Heart left ventricle (tissue), 13 donors: ENCODE measurements around the gene NELL1.

Experiments
- POLR2A ChIP-seq, 2 donors: fragments of 450-650 bp; IDR thresholded peaks; one replicate each; pipeline ENCODE4 v1.6.1; 2017; ENCODE audit warnings: antibody characterized with exemption in 2 of 2, mild to moderate bottlenecking in 2 of 2, moderate library complexity in 2 of 2
- TF ChIP-seq, protein P1 (sequence below), 12 donors: fragments of 200-600 bp; sonication (generic) in 4 of 12; IDR thresholded peaks; one replicate each; pipeline versions ENCODE4 v1.5.0 to v1.8.0; 2018 to 2022; ENCODE audit warnings: antibody characterized with exemption in 12 of 12, mild to moderate bottlenecking in 5 of 12
- donor health status: ischemic (EF 13 %, LVEDD 7.1; RV severe dilation, severe dysfunction).
- donor health status: DM: no; HTN: yes; CAD: no.
- donor health status: DM: no; HTN: no; CAD: no.
- donor health status: ischemic (EF 25% LVEDD 6.9; RV normal size, moderate dysfunction).
- donor health status: ischemic (EF 25% LVEDD 5.7; RV mildly dilated, moderate dysfunction).
- donor health status: ischemic (EF 35%, LVEDD 5.7; RV mildly dilated, moderate dysfunction).
- donor health status: nonischemic (EF 11% LVEDD 7.7; RV severe dilation, severe dysfunction).
- donor health status: DM: yes; HTN: yes; CAD: no.
- donor health status: PGD.
- donor health status: ischemic (EF 29% LVEDD 5.4; RV normal size, mild dysfunction).
- donor health status: nonischemic (EF 23%, LVEDD 6.1; RV moderate dilation, normal function).

GRCh38 chr11:20937826-20938225 lies 268.4 kb downstream of the NELL1 start:
- no peak for TF ChIP-seq POLR2A (IDR thresholded peaks at IDR 0.05)
- TF ChIP-seq, protein P1, sequence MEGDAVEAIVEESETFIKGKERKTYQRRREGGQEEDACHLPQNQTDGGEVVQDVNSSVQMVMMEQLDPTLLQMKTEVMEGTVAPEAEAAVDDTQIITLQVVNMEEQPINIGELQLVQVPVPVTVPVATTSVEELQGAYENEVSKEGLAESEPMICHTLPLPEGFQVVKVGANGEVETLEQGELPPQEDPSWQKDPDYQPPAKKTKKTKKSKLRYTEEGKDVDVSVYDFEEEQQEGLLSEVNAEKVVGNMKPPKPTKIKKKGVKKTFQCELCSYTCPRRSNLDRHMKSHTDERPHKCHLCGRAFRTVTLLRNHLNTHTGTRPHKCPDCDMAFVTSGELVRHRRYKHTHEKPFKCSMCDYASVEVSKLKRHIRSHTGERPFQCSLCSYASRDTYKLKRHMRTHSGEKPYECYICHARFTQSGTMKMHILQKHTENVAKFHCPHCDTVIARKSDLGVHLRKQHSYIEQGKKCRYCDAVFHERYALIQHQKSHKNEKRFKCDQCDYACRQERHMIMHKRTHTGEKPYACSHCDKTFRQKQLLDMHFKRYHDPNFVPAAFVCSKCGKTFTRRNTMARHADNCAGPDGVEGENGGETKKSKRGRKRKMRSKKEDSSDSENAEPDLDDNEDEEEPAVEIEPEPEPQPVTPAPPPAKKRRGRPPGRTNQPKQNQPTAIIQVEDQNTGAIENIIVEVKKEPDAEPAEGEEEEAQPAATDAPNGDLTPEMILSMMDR (IDR thresholded peaks at IDR 0.05) = no peak
